Omental fat pad (tissue), 4 donors: ENCODE data around the gene C4A. TPM values are rescaled to one million over a fixed set of nuclear protein-coding genes. Genes with fewer than 3 reads are reported as not detected.

Experiments used
- ATAC-seq: fragments of 150-250 bp; one replicate; pipeline ENCODE4 v1.9.1; 2016; ENCODE audit warnings: mild to moderate bottlenecking, moderate library complexity; ENCODE audit not compliant: low FRiP score
- DNase-seq: peaks from one replicate; pipeline ENCODE4 v3.0.0-alpha.2; 2019; ENCODE audit warnings: low spot score
- CTCF ChIP-seq, 3 donors: fragments of 450-650 bp; IDR thresholded peaks; one replicate each; pipeline ENCODE4 v1.5.1; 2016 to 2017; ENCODE audit warnings: antibody characterized with exemption in 3 of 3, mild to moderate bottlenecking in 3 of 3, moderate library complexity in 2 of 3
- total RNA-seq, 4 donors: library from RNA; depleted of rRNA; stranded (reverse); fragments of >200 nt; gene quantifications; one replicate each; pipeline ENCODE4 v1.1.0, GENCODE V29; 2016

Gene C4A
- total RNA-seq, 4 donors from 2014 or later, result 16.6 to 652 (median 239) TPM

DNA sequence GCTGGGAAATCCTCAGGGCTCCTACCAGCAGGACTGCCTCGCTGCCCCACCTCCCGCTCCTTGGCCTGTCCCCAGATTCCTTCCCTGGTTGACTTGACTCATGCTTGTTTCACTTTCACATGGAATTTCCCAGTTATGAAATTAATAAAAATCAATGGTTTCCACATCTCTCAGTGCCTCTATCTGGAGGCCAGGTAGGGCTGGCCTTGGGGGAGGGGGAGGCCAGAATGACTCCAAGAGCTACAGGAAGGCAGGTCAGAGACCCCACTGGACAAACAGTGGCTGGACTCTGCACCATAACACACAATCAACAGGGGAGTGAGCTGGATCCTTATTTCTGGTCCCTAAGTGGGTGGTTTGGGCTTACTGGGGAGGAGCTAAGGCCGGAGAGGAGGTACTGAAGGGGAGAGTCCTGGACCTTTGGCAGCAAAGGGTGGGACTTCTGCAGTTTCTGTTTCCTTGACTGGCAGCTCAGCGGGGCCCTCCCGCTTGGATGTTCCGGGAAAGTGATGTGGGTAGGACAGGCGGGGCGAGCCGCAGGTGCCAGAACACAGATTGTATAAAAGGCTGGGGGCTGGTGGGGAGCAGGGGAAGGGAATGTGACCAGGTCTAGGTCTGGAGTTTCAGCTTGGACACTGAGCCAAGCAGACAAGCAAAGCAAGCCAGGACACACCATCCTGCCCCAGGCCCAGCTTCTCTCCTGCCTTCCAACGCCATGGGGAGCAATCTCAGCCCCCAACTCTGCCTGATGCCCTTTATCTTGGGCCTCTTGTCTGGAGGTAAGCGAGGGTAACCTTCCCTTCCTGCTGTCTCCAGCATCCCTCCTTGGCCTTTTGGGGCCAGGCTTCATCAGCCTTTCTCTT lies 36.1 kb upstream of the C4A start, which contains the start of gene CFB:
TSS of gene CFB (plus strand) at position 589 of the 863 bp plus-strand sequence. CDS start at position 716, 127 bp downstream.
- TF ChIP-seq CTCF (IDR thresholded peaks at IDR 0.05), result no peak
- ATAC-seq, result peak; percentile 84
- peak; percentile 65 for DNase-seq

- DNase-seq, result no peak
- no peak for TF ChIP-seq CTCF (IDR thresholded peaks at IDR 0.05)
- peak; percentile 1 for ATAC-seq
Observed at GRCh38 chr6:31946370-31946885, 35.4 kb upstream of the C4A start.

- DNase-seq (no peak), ATAC-seq (no peak)
- no peak for TF ChIP-seq CTCF (IDR thresholded peaks at IDR 0.05)
Observed at GRCh38 chr6:31947070-31947675, 34.7 kb upstream of the C4A start.

GRCh38 chr6:31947864-31948263 lies 34.0 kb upstream of the C4A start:
- ATAC-seq (no peak), DNase-seq (no peak)
- TF ChIP-seq CTCF (IDR thresholded peaks at IDR 0.05), result no peak

DNA sequence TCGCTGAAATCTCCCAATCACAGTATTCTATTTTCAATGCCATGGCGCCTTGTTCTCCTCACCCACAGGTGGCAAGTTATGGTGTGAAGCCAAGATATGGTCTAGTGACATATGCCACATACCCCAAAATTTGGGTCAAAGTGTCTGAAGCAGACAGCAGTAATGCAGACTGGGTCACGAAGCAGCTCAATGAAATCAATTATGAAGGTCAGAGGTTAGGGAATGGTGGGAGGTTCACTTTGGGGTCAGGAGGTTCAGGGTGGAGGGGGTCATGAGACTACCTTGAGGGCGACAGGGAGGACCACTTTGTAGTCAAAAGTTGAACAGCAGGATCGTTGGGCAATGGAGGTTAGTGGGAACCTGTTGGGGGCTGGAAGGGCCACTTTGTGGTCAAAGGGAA lies 33.6 kb upstream of the C4A start:
- DNase-seq, result no peak
- no peak for TF ChIP-seq CTCF (IDR thresholded peaks at IDR 0.05)
- ATAC-seq, result no peak

DNA sequence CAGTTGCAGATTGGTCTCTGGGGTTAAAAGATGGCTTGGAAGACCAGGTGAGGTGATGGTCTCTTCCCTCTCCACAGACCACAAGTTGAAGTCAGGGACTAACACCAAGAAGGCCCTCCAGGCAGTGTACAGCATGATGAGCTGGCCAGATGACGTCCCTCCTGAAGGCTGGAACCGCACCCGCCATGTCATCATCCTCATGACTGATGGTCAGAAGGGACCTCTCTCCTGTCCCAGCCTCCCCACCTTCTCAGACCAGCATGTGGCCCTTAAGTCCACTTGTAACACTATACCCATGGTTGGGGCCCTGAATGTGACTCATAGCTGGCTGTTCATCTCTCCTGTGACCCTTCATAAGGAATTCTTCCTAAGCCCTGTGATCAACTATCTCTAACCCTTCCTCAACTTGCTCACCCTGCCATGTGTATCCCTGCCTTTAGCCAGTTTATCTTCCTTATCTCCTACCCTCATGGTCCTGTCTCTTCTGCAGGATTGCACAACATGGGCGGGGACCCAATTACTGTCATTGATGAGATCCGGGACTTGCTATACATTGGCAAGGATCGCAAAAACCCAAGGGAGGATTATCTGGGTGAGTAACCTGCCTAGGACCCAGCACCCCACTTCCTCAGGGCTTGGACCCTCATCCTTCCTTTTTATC lies 33.0 kb upstream of the C4A start:
- ATAC-seq (peak; percentile 5), DNase-seq (no peak)
- no peak for TF ChIP-seq CTCF (IDR thresholded peaks at IDR 0.05)
